HG02885 (cell line): ENCODE results near the gene TIRAP.

Experiments used
- ATAC-seq: cut with Tn5 transposase; IDR thresholded peaks from one replicate; pipeline ENCODE4 v1.9.1; 2021; ENCODE audit warnings: mild to moderate bottlenecking; ENCODE audit not compliant: unreplicated experiment, poor library complexity

Gene TIRAP

DNA sequence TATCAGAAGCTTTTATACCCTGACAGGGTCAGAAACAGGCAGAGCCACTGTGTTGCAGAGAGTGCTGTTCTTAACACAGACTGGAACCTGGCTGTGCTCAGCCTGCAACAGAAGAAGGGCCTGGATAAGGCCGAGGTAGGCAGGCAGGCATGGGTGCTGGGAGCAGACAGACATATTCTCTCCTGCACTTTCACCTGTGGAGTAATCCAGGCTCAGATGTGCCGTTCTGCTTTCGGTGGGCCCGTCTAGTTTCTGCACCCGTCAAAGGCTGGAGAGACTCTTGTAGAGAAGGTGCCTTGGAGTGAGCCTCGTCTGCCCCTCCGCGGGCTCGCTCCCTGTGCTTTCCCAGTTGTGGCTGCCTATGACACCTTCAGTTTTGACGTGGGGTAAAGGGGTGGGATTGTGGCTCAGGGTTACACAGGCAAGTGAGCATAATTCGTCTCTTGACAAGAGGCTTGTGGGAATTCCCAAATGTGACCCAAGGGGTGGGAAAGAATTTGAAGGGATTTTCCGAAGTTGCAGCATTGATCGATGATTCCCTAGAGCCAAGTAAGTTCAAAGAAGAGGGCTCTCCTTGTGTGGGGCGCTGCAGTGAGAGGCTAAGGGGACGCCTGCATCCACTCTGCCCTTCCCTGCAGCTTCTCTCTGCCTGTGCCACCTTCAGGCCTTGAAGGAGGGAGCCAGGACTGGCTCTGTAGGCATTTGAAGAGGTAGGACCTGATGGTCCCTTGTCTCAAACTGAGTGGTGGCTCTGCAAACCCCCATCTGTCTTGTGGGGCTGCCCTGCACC, 56.4 kb downstream of the TIRAP start:
- ATAC-seq = no peak

DNA sequence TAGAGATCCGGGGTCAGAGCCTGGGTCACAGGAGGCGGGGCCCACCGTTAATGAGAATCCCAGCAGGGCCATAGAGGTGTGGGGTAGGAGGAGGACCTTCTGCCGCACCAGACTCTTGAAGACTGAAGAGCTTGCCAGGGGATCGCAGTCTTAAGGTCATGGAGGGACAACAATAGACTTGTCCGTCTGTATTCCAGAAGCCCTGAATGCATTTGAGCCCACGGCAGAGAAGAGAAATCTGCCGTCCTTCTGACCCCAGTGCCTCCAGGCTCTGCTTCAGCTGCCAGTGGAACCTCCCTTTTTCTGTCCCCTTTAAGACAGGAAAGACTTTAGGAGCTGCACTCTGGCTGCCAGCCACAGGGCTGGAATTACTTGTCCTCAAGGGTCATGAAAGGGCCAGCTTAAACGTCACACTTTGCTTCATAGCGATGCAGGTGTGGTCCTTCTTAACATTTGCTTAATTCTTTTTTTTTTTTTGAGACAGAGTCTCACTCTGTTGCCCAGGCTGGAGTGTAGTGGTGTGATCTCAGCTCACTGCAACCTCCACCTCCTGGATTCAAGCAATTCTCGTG, 57.1 kb downstream of the TIRAP start:
- ATAC-seq = no peak

DNA sequence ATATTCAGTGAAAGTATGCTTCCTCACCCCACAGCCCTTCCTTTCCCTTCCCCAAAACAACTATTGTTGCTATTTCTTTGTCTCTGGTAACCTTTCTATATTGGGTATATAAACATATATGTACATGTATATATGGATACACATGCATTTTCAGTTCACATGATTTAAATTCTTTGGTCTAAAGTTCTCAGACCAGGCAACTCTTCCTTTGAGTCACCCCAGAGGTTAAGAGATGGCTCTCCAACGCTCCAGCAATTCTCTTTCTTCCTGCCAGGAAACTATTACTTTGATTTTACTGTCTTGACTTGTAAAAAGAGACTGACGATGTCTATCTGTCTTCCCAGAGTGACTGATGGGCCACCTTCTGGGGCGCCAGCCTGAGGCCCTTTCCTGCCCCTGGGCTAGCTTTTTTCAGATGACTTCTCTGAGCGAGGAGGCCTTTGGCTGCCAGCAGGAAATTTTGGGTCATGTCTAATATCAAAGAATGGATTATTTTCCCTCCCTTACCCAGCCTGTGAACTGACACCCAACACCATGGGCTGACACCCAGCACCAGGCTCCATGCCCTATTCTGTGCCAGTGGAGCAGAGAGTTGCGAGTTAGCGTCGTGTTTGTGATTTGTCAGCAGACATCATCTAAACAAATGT, 58.2 kb downstream of the TIRAP start:
- ATAC-seq = no peak

DNA sequence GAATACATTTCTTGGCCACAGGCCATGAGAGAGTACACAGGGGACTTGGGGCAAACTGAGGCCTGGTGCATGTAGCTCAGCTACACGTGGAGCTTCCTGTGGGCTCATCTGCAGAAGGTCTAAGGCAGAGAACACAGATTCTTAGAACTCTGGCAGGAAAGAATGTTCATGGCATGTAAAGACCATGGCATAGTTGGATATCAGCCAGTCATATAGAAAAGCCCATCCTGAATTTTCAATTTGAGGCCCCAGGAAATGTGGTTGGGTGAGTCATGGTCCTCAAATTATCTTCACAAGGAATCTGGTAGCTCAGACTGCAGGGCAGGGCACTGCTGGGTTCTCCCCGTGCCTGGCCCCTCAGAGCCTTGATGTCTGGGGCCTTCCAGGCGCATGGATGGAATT, 58.9 kb downstream of the TIRAP start:
- no peak for ATAC-seq

DNA sequence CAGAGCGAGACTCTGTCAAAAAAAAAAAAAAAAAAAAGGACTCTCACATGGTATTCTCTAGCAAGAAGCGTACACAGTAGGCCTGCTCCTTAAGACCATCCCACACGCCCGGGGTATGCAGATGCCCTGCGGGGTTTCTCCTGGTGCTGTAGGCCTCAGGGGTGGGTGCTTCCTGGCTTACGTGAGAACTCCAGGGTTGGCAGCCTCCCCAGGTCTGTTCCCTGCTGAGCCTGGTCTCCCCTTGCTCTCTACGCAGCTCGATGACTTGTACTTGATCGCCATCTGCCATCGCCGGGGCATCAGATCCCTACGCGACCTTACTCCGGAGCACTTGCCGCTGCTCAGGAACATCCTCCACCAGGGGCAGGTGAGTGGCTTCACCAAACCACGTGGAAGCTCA, 60.2 kb downstream of the TIRAP start:
- ATAC-seq = no peak
